ENCODE results near the gene CHAF1A.

DNA sequence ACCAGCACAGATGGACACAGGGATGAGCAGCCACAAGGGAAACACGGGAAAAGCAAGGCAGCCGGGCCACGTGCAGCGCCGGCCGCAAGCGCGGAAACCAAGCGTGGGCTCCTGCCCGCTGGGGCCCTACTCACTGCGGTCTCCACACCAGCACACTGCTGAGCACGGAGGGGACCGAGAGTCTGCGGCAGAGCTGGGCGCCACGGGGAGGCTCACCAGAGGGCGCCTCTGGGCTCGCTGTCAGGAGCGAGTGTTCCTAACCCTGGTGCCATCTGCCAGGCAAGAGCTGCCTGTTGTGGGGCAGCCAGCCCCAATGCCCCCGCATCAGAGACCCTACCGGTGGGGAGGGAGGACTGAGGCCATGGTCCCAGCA is 32.6 kb upstream of the CHAF1A start:
- TF ChIP-seq, protein P1, sequence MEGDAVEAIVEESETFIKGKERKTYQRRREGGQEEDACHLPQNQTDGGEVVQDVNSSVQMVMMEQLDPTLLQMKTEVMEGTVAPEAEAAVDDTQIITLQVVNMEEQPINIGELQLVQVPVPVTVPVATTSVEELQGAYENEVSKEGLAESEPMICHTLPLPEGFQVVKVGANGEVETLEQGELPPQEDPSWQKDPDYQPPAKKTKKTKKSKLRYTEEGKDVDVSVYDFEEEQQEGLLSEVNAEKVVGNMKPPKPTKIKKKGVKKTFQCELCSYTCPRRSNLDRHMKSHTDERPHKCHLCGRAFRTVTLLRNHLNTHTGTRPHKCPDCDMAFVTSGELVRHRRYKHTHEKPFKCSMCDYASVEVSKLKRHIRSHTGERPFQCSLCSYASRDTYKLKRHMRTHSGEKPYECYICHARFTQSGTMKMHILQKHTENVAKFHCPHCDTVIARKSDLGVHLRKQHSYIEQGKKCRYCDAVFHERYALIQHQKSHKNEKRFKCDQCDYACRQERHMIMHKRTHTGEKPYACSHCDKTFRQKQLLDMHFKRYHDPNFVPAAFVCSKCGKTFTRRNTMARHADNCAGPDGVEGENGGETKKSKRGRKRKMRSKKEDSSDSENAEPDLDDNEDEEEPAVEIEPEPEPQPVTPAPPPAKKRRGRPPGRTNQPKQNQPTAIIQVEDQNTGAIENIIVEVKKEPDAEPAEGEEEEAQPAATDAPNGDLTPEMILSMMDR (IDR thresholded peaks at IDR 0.05; ENCODE audit: low read depth, low read length, poor library complexity, severe bottlenecking): peak; percentile 76
- TF ChIP-seq EZH2phosphoT487 (IDR thresholded peaks at IDR 0.05; ENCODE audit: borderline replicate concordance, low read length): no peak
